ENCODE data around the gene PVALB.
"Not testable (repeated sequence)": the region's sequence is repeated elsewhere in the genome, so short reads cannot be mapped to it uniquely, and the experiment has no call there.

PVALB gene

DNA sequence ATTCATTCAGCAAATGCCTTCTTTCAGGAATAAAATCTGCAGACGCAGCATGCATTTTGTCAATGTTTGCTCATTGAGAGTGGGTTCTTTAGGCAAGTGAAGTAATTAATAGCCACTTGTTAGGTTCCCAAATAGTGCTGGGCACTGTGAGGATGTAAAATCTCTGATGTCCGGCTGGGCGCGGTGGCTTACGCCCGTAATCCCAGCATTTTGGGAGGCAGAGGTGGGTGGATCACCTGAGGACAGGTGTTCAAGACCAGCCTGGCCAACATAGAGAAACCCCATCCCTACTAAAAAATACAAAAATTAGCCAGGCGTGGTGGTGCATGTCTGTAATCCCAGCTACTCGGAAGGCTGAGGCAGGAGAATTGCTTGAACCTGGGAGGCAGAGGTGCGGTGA, 62.0 kb downstream of the PVALB start:
- peaks cover 40% of the 10 kb centered on the region for H3K27me3 Mint-ChIP-seq
- H3K4me1 Mint-ChIP-seq; H3K36me3 Mint-ChIP-seq (ENCODE audit: insufficient read depth); H3K4me3 Mint-ChIP-seq; DNase-seq (ENCODE audit: low spot score in 2 of 2); H3K9me3 Mint-ChIP-seq; H3K27ac Mint-ChIP-seq (ENCODE audit: low read depth); ATAC-seq (replicated peaks; ENCODE audit: extremely low read depth, poor library complexity, severe bottlenecking): not testable (repeated sequence)

DNA sequence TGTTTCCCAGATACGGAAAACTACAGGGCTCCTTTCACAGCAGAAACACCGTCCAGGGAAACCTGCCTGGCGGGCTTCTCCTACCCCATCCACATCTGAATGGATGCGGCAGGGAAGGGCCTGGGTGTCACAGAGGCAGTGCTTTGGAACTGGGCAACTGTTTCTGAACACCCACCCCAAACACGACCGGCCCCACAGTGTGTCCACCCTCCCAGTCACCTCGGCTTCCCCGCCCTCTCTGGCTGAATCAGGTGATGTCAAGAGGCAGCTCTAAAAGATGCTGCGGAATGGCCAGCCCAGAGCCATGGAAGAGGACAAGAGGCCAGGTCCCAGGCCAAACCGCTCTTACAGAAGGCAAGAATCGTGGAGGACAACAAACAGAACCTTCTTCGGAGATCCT, 62.9 kb downstream of the PVALB start:
- Mint-ChIP-seq H3K36me3 (ENCODE audit: insufficient read depth) (no peaks in the 10 kb centered on the region), H3K27ac (ENCODE audit: low read depth) (no peak overlapping the region), H3K4me3 (no peak overlapping the region), H3K9me3 (no peaks in the 10 kb centered on the region), H3K27me3 (peaks cover 40% of the 10 kb centered on the region), H3K4me1 (peaks cover 5% of the 10 kb centered on the region)
- DNase-seq (ENCODE audit: low spot score in 2 of 2), result no peak
- ATAC-seq (replicated peaks; ENCODE audit: extremely low read depth, poor library complexity, severe bottlenecking), result no peak

DNA sequence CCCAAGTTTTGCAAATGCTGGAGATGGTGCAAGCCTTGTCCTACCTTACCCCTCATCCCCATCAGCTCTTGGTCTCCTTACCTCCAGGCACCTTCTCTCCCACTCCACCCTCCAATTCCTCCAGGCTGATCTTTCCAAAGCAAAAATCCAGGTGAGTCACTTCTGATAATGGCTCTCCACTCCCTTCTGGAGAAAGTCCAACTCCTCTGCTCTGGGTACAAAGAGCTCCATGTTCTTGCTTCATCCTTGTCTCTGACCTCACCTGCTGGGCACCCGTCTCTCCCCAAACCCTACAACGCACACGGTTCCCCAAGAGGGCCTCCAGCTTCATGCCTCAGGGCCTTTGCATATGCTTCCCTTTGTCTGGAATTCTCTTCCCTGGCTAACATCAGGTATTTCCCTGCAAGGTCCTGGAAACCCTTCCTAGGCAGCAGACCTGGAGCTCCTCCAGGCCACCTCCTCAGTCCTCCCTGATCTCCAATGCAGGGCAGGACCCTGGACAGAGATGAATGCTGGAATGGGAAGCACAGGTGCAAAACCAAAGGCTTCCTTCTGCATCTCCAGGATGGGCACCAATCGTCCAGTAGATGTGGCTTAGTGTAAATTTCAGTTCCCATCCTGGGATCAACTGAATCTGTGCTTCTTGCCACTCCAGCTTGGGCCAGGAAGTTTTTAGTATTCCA, 63.6 kb downstream of the PVALB start:
- peaks cover 40% of the 10 kb centered on the region for H3K27me3 Mint-ChIP-seq

More for the DNA sequence above, 63.6 kb downstream of the PVALB start:
- Mint-ChIP-seq H3K9me3 (no peaks in the 10 kb centered on the region), H3K4me3 (no peak overlapping the region), H3K36me3 (ENCODE audit: insufficient read depth) (no peaks in the 10 kb centered on the region), H3K27ac (ENCODE audit: low read depth) (no peak overlapping the region), H3K4me1 (peaks cover 5% of the 10 kb centered on the region)
- ATAC-seq (replicated peaks; ENCODE audit: extremely low read depth, poor library complexity, severe bottlenecking), result no peak
- DNase-seq (ENCODE audit: low spot score in 2 of 2), result no peak

All from central memory CD8-positive, alpha-beta T cell (primary cell).